Fibroblast of gingiva (primary cell): ENCODE measurements around the gene UPK2.
A peak's percentile ranks its signal among the peaks of the same experiment; 100 is the strongest.
"Not testable (repeated sequence)": the region's sequence is repeated elsewhere in the genome, so short reads cannot be mapped to it uniquely, and the experiment has no call there.

ENCODE experiments used
- DNase-seq: peaks from one replicate; pipeline ENCODE4 v3.0.0-alpha.2; 2011; ENCODE audit warnings: low read depth

UPK2 gene

DNA sequence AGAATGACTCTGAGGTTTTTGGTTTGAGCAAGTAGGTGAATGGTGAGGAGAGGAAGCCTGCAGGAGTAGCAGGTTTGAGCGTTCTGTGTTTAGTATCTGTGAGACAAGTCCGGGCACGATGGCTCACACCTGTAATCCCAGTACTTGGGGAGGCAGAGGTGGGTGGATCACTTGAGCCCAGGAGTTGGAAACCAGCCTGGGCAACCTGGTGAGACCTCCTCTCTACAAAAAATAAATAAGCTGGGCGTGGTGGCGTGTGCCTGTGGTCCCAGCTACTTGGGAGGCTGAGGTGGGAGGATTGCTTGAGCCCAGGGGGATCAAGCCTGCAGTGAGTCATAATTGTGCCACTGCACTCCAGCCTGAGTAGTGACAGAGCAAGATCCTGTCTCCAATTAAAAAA is 32.2 kb downstream of the UPK2 start:
- DNase-seq, result no peak

DNA sequence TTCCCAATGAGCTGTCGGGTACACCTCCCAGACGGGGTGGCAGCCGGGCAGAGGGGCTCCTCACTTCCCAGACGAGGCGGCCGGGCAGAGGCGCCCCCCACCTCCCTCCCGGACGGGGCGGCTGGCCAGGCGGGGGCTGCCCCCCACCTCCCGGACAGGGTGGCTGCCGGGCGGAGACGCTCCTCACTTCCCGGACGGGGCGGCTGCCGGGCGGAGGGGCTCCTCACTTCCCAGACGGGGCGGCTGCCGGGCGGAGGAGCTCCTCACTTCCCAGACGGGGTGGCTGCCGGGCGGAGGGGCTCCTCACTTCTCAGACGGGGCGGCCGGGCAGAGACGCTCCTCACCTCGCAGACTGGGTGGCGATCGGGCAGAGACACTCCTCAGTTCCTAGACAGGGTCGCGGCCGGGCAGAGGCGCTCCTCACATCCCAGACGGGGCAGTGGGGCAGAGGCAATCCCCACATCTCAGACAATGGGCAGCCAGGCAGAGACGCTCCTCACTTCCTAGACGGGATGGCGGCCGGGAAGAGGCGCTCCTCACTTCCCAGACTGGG is 35.5 kb downstream of the UPK2 start:
- not testable (repeated sequence) for DNase-seq

DNA sequence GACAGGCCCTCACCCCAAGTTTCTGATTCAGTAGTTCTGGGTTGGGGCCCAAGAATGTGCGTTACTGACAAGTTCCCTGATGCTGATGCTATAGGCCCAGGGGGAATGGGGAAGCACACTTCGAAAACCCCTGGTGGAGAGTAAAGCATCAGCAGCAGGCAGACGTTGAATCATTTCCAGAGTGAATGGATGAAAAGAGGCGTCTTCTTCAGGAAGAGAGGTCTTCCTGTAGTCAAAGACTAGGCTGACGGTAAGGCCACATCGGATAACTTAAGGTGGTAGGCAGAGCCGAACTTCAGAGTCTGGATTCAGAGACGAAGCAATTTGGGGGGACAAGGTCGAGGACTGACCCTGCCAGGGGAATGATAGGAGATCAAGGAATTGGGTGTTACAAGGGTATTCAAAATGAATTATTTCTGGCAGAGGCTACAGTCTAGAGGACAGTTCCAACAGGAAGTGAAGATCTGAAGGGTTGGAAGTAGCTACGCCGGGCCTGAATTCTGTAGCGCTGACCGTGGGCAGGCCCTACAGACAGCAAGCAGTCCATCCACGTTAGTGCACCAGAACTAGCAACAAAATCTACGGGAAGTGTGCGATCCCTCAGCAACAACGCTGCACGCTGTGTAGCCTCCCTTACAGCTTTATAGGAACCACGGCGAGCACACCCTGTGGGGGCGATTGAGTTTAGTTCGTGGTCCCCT is 41.0 kb downstream of the UPK2 start:
- DNase-seq, result no peak

DNA sequence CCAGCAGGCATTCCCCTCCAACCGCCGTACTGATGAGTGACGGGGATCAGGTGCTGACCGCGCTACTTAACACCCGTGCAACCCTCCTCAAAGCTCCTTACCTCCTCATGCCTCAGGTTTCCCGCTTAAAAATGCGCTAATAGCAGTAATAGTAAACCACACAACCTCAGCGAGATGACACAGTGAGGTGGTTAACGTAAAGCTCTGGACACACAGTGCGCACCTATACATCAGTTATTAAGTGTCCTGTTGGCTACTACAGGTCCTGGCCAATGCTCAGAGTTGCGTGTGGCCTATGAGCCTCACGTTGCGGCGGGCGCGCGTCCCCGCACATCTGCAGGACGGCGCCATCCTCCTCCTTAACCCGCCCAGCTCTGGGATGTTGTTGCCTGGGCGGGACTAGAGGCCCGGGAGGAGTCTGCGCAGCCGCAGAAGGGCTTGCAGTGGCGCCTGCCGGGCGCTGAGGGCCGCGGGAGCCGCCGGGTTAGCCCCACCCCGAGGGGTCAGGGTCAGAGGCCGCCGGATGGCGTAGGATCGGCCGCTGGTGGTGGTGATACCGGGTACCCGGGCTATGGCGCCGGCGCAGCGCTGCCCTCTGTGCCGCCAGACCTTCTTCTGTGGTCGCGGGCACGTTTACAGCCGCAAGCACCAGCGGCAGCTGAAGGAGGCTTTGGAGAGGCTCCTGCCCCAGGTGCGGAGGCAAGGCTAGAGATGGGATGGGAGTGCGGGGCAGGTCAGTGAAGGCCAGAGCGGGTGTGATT is 41.7 kb downstream of the UPK2 start, which contains the start of gene CENATAC:
Gene CENATAC (plus strand): TSS at position 512 of the 761 bp plus-strand sequence. CDS start 60 bp downstream, at position 572.
- DNase-seq, result peak; percentile 85

DNA sequence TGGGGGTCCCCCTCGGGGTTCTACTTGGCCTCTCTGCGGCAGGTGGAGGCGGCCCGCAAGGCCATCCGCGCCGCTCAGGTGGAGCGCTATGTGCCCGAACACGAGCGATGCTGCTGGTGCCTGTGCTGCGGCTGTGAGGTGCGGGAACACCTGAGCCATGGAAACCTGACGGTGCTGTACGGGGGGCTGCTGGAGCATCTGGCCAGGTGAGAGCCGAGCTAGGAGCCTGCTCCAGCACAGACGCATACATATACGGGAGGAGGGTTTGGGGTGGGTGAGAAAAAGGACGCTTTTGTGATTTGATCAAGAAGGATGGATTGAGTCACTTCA is 42.3 kb downstream of the UPK2 start:
- DNase-seq, result no peak

DNA sequence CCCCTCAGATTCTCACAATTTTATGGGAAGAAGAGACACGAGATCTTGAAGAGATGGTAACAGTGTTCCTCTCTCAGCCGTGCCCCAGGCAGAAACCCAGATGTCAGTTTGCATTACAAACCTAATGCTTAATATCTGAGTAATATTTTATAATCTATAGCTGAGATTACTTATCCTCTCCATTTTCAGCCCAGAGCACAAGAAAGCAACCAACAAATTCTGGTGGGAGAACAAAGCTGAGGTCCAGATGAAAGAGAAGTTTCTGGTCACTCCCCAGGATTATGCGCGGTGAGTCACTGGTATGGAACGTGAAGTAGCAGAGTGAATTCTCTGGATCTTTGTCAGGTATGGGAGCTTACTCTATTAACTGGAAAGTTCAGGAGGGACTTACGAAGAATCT is 42.7 kb downstream of the UPK2 start:
- peak; percentile 28 for DNase-seq

DNA sequence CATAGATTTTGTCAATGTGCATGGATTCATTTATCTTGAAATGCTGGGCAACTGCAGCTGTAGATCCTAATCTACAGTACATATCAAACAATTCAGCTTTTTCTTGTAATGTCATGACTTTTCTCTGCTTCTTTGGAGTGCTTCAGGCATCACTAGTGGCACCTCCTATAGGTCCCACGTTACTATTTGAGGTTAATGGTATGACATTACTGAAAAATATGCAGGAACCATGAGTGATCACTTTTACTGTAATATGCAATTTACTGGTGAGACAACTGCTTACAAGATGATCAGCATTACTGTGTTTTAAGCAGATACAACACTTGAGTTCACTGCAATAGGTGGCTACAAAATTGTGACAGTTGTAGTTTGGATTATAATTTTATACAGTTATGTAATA is 44.8 kb downstream of the UPK2 start:
- DNase-seq, result no peak

DNA sequence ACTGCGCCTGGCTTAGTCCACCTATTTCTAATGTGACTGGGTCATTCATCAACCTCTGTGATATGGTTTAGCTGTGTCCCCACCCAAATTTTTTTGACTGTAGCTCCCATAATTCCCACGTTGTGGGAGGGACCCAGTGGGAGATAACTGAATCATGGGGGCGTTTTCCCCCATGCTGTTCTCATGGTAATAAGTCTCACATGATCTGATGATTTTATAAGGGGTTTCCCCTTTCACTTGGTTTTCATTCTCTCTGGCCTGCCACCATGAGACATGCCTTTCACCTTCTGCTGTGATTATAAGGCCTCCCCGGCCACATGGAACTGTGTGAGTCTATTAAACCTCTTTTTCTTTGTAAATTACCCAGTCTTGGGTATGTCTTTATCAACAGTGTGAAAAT is 50.6 kb downstream of the UPK2 start:
- no peak for DNase-seq
